Measurements from ENCODE around the gene MFSD12.

GRCh38 chr19:3536429-3537100 is 20.8 kb downstream of the MFSD12 start:
- no peak for TF ChIP-seq CTCF (IDR thresholded peaks at IDR 0.05; ENCODE audit: low read length)
- no peak for TF ChIP-seq EZH2phosphoT487 (IDR thresholded peaks at IDR 0.05; ENCODE audit: low read length)
- TF ChIP-seq EZH2 (optimal IDR thresholded peaks at IDR 0.05; ENCODE audit: low read depth, low read length) = no peak

All from MM.1S (cell line).